Activated T-cell treated with anti-CD3 and anti-CD28 coated beads, Interleukin-2, amount 50 U/mL, for 24 hours (primary cell): Measurements from ENCODE around the gene INPP5J.
A peak's percentile ranks its signal among the peaks of the same experiment; 100 is the strongest.
"Not testable (repeated sequence)": the region's sequence is repeated elsewhere in the genome, so short reads cannot be mapped to it uniquely, and the experiment has no call there.

Source experiments
- DNase-seq: peaks from one replicate; pipeline ENCODE4 v3.0.0-alpha.2; 2020
- H3K27ac Mint-ChIP-seq: 2 replicates; pipeline ENCODE4 v1.8.0; 2020; ENCODE audit warnings: mild to moderate bottlenecking, mixed read lengths
- H3K27me3 Mint-ChIP-seq: 2 replicates; pipeline ENCODE4 v1.8.0; 2020; ENCODE audit warnings: mixed read lengths
- H3K36me3 Mint-ChIP-seq: 2 replicates; pipeline ENCODE4 v1.8.0; 2020; ENCODE audit warnings: low read depth, mixed read lengths
- H3K4me1 Mint-ChIP-seq: 2 replicates; pipeline ENCODE4 v1.8.0; 2020; ENCODE audit warnings: low read depth, mixed read lengths
- H3K4me3 Mint-ChIP-seq: 2 replicates; pipeline ENCODE4 v1.8.0; 2020; ENCODE audit warnings: mild to moderate bottlenecking, moderate library complexity, mixed read lengths
- H3K9me3 Mint-ChIP-seq: 2 replicates; pipeline ENCODE4 v1.8.0; 2020; ENCODE audit warnings: mixed read lengths

The INPP5J gene

DNA sequence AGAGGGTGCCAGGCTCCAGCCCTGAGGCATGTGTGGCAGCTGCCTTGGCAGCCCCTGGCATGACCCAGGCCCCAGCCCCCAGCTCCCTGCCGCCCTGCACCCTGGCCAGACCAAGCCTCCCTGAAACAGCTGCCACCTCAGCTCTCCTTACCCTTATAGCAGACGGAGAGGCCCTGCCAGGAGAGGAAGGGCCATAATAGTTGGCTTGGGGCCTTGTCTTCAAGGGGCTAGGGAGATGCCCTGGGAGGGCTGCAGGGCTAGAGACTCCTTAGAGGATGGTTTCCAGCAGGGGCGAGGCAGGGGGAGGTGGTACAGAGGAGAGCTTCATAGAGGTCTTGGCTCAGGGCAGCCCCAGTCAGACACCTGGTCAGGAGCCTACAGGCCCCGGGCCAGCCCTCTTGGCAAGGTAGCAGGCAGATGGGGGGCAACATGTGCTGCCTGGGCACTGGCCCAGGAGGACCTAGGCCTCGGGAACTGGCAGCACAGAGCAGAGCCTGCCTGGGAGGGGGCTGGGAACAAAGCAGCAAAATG, 28.7 kb upstream of the INPP5J start:
- Mint-ChIP-seq H3K9me3 (no peaks in the 10 kb centered on the region), H3K4me1 (no peaks in the 10 kb centered on the region), H3K4me3 (no peak overlapping the region), H3K27ac (no peak overlapping the region), H3K27me3 (no peaks in the 10 kb centered on the region), H3K36me3 (no peaks in the 10 kb centered on the region)
- no peak for DNase-seq

DNA sequence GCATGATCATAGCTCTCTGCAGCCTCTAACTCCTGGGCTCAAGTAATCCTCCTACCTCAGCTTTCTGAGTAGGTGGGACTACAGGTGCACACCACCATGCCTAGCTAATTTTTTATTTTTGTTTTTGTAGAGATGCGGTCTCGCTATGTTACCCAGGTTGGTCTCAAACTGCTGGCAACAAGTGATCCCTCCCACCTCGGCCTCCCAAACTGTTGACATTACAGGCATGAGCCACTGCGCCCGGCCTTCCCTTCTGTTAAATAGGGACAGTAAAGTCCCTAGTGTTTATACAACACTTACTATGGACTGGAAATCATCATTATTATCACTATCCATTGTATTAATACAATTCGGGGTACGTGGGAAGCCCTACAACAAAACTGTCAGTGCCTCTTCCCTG, 28.0 kb upstream of the INPP5J start:
- Mint-ChIP-seq H3K36me3 (no peaks in the 10 kb centered on the region), H3K27me3 (no peaks in the 10 kb centered on the region), H3K4me1 (no peaks in the 10 kb centered on the region), H3K9me3 (no peaks in the 10 kb centered on the region), H3K27ac (no peak overlapping the region), H3K4me3 (no peak overlapping the region)
- DNase-seq: no peak

DNA sequence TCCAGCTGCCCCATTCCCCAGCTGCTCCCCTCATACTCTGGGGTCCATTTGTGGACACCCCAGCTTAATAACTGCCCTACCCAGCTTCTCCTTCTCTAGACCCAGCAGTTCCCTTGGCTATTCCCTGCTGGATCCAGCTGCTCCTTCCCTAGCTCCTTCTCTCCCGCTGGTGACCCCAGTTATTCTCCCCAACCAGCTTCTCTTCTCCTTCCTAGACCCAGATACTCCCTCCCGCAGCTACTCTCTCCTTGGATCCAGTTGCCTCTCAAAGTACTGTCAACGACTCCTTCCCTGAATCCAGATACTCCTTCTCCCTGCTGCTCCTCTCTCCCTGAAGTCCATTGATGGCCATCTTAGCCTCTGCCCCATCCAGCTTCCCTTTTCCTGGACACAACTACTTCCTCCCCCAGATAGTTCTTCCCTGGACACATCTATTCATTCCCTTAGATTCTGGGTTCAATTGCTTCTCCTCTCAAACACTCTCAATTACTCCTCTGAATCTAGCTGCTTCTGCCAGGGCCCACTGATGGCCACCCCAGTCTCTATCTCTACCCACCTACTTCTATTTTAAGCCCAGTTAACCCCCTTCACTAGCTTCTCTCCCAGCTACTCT, 27.0 kb upstream of the INPP5J start:
- Mint-ChIP-seq H3K4me1 (no peaks in the 10 kb centered on the region), H3K4me3 (no peak overlapping the region), H3K27me3 (no peaks in the 10 kb centered on the region), H3K27ac (no peak overlapping the region), H3K36me3 (no peaks in the 10 kb centered on the region), H3K9me3 (no peaks in the 10 kb centered on the region)
- DNase-seq: no peak

DNA sequence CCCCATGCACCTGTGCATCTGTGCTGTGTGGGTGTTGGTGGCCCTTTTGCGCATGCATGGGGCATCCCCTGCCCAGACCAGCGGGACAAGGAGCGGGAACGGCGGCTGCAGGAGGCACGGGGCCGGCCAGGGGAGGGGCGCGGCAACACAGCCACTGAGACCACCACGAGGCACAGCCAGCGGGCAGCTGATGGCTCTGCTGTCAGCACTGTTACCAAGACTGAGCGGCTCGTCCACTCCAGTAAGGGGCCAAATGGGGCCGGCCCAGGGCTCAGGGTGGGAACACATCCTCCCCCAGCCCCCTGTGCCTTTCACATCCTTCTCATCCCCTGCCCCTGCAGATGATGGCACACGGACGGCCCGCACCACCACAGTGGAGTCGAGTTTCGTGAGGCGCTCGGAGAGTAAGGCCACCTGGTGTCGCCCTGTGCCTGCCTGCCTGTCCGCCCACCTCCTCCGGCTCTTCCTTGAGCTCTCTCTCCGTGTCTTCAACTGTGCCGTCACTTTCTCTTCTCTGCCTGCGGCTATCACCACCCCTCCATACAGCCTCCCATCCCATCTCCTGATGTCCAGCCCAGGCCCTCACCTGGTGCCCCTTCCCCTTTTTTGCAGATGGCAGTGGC, 26.0 kb upstream of the INPP5J start:
- Mint-ChIP-seq H3K27ac (no peak overlapping the region), H3K9me3 (no peaks in the 10 kb centered on the region)
- no peak for DNase-seq

DNA sequence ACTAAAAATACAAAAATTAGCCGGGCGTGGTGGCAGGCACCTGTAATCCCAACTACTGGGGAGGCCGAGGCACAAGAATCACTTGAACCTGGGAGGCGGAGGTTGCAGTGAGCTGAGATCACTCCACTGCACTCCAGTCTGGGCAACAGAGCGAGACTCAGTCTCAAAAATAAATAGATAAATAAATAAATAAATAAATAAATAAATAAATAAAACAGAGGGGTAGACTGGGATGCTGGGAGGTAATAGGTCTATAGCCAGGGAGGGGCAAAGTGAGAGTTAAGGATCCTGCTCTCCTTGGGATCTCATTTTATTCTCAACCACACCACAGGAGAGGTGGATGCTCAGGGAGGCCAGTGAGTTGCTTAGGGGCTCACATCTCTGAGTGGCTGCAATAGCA, 25.2 kb upstream of the INPP5J start:
- H3K9me3 Mint-ChIP-seq, DNase-seq, H3K4me1 Mint-ChIP-seq, H3K36me3 Mint-ChIP-seq, H3K27me3 Mint-ChIP-seq, H3K4me3 Mint-ChIP-seq, H3K27ac Mint-ChIP-seq: not testable (repeated sequence)

More for the DNA sequence above, 26.0 kb upstream of the INPP5J start:
- no peaks in the 10 kb centered on the region for H3K4me1 Mint-ChIP-seq
- no peaks in the 10 kb centered on the region for H3K27me3 Mint-ChIP-seq
- no peak overlapping the region for H3K4me3 Mint-ChIP-seq
- H3K36me3 Mint-ChIP-seq: no peaks in the 10 kb centered on the region

DNA sequence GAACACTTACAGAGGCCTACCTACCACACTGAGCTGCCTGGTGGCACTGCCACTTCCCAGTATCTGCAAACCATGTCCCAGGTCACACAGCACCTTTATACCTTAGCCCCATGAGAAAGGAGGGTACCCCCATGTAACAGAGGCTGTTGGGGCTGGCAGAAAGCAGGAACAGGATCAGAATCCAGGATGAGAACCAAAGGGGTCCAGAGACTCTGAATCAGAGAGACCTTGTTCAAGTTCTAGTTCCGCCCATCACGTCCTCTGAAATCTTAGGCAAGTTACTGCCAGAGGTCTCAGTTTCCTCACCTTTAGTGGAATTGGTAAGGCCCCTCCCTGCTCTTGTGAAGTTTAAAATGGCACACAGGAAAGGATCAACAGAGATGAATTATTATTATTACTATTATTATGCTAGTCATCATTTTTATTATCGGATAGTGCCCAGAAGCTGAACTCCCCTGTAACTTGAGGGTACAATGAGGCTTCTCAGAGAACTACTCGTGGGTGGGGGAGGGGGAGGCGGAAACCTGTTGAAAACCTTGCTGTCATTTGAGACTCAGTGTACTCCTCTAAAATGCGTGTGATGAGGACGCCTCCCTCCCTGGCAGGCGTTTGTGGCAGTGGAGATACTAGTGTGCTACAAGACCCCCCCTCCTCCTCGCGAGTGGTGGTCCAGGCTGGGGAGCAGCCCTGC, 24.7 kb upstream of the INPP5J start:
- Mint-ChIP-seq H3K9me3 (no peaks in the 10 kb centered on the region), H3K36me3 (no peaks in the 10 kb centered on the region), H3K27me3 (no peaks in the 10 kb centered on the region), H3K4me1 (no peaks in the 10 kb centered on the region), H3K27ac (no peak overlapping the region), H3K4me3 (no peak overlapping the region)
- no peak for DNase-seq

DNA sequence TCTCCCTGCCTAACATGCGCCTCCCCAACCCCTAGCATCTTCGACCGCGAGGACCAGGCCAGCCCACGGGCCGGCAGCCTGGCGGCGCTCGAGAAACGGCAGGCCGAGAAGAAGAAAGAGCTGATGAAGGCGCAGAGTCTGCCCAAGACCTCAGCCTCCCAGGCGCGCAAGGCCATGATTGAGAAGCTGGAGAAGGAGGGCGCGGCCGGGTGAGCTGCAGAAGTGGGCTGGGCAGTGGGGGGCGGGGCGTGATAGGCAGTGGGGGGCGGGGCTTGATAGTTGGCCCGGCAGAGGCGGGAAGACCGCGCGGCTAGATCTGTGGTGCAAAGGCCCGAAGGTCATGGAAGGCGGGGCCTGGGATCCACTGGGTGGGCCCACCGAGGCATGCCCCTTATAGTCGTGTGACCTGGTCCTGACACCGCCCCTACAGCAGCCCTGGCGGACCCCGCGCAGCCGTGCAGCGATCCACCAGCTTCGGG, 24.1 kb upstream of the INPP5J start:
- Mint-ChIP-seq H3K27ac (no peak overlapping the region), H3K4me1 (no peaks in the 10 kb centered on the region), H3K4me3 (no peak overlapping the region), H3K36me3 (no peaks in the 10 kb centered on the region), H3K27me3 (no peaks in the 10 kb centered on the region), H3K9me3 (no peaks in the 10 kb centered on the region)
- no peak for DNase-seq

DNA sequence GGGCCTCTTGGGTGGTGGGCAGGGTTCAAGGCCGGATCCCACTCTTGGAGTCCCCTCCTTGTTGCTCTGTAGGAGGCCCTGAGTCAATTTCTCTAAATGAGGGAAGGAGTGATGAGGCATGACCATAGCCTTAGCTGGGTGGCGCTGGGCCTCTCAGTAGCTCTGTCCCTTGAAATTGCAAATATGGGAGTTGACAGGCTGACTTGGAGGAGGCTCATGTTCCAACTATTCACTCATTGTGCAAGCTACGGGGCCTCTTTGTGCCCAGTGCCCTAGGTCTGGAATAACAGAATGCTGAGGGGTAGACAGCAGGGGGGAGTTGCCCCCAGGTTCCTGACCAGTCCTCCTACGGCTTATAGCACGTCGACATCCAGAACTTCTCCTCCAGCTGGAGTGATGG, 23.4 kb upstream of the INPP5J start:
- no peak for DNase-seq
- Mint-ChIP-seq H3K4me1 (no peaks in the 10 kb centered on the region), H3K4me3 (no peak overlapping the region), H3K27me3 (no peaks in the 10 kb centered on the region), H3K9me3 (no peaks in the 10 kb centered on the region), H3K36me3 (no peaks in the 10 kb centered on the region), H3K27ac (no peak overlapping the region)

DNA sequence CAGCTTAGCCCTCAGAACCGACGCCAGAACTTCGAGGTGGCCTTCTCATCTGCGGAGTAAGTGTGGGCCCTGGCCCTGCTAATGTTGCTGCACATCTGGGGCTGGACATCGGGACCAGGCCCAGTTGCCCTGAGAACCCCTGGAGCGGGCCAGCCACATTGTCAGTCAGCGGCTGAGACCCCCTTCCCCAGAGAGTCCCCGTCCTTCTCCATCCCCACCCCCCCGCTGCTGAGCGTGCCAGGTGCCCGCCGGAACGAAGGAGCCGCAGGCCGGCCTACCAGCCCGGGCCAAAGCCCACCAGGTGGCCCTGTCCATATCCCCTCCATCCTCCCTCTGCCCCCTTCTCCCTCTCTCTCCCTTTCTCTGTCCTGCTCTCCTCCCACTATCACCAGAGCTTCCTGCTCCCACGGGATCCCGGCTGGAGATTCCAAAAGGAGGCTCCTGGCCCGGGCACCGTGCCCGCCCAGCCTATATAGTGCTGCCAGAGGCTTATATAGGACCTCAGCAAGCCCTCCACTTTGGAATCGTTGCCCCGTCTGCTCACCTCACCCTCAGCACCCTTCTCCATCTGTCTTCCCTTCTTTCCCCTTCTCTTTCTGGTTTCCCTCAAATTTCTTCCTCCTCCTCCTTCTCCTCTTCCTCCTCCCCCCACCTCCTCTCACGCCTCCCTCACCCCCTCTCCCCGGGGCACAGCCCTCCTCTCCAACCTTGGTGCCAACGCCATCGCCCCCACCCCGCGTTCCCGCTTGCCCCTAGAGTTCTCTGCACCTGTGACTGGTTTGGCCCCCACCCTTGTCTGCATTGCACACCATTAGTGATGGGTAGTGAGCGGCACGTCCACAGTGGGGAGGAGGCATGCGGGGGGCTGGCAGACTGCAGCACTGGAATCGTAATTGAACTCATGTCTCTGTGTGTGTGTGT, 22.7 kb upstream of the INPP5J start:
- no peak for DNase-seq
- no peak overlapping the region for H3K27ac Mint-ChIP-seq
- H3K36me3 Mint-ChIP-seq: no peaks in the 10 kb centered on the region
- H3K9me3 Mint-ChIP-seq: no peaks in the 10 kb centered on the region
- no peak overlapping the region for H3K4me3 Mint-ChIP-seq
- H3K27me3 Mint-ChIP-seq: no peaks in the 10 kb centered on the region
- no peaks in the 10 kb centered on the region for H3K4me1 Mint-ChIP-seq

DNA sequence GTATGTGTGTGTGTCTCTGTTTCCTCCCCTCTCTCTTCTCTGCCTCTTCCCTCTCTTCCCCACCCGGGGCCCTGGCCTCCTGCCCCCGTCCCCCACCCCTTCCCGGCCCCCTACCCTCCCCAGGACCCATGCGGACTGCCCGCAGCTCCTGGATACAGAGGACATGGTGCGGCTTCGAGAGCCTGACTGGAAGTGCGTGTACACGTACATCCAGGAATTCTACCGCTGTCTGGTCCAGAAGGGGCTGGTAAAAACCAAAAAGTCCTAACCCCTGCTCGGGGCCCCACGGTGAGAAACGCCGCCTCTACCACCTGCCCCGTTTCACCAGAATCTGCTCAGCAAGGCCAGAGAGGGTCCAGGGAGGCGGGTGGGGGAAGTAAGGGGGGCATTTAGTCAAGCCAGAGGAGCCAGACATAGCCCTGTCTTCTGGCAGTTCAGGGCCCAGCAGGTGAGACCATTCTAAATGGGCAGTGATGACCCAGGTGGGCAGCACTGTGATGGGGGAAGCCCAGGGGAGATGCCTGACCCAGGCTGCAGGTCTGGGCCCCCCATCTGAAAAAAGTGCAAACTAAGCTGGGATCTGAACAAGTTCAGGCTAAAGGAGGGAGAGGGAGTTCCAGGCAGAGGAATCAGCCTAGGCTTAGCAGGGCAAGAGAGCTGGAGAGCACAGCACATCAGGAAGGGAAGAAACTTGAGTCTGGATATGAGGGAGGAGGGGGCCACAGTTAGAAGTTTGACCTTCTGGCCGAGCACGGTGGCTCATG, 21.8 kb upstream of the INPP5J start:
- Mint-ChIP-seq H3K36me3 (no peaks in the 10 kb centered on the region), H3K27me3 (no peaks in the 10 kb centered on the region), H3K9me3 (no peaks in the 10 kb centered on the region), H3K4me1 (peaks cover 4% of the 10 kb centered on the region), H3K27ac (peak overlapping the region; percentile 26), H3K4me3 (no peak overlapping the region)
- DNase-seq: no peak

DNA sequence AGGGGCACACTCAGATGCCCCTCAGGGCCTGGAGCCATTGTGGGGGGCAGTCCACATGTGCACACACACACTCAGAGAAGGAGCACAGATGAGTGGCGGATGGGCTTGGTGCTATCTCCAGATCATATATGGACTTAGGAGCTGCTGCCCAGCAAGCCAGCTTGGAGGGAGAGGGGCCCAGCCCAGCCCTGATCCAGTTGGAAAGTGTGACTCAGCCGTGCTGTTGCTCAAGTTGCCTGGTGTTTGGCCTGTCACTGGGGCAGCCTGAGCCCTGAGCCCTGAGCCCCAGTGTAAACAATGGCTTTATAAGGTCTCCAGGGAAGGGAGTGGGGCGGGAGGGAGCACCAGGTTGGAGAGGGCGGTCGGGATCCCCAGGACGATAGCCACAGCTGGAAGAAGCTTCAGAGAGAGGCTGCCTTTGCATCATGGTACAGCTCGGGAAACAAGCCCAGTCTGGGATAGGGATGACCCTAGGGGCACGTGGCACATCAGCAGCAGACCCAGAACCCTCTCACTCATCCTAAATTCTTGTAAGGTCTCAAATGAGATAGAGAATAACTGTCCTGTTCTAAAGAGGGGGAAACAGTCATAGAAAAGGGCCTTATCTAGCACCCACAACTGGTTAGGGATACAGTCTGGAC, 20.2 kb upstream of the INPP5J start:
- Mint-ChIP-seq H3K4me1 (peaks cover 19% of the 10 kb centered on the region), H3K9me3 (no peaks in the 10 kb centered on the region), H3K36me3 (peaks cover under 1% of the 10 kb centered on the region), H3K4me3 (no peak overlapping the region), H3K27me3 (no peaks in the 10 kb centered on the region), H3K27ac (no peak overlapping the region)
- DNase-seq: no peak

DNA sequence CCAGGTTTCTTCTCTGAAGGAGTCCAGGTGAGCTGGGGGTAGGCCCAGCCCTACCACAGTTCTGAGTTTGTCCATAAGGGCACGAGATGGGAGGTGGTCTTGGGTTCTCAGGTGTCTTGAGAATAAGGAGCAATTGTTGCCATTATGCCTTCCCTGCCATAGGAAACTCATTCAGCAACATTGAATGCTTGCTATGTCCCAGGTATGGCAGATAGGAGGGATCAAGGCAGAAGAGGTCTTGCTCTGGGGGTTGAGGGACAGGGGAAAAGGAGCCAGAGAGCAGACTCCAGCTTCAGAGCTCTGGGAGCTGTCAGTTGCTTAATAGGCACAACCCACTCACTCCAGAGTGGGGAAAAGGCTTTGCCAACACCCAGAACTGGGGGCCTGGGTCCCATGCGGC, 19.7 kb upstream of the INPP5J start:
- Mint-ChIP-seq H3K27ac (no peak overlapping the region), H3K4me1 (peaks cover 24% of the 10 kb centered on the region), H3K4me3 (no peak overlapping the region), H3K9me3 (no peaks in the 10 kb centered on the region), H3K27me3 (no peaks in the 10 kb centered on the region), H3K36me3 (peaks cover 2% of the 10 kb centered on the region)
- no peak for DNase-seq

DNA sequence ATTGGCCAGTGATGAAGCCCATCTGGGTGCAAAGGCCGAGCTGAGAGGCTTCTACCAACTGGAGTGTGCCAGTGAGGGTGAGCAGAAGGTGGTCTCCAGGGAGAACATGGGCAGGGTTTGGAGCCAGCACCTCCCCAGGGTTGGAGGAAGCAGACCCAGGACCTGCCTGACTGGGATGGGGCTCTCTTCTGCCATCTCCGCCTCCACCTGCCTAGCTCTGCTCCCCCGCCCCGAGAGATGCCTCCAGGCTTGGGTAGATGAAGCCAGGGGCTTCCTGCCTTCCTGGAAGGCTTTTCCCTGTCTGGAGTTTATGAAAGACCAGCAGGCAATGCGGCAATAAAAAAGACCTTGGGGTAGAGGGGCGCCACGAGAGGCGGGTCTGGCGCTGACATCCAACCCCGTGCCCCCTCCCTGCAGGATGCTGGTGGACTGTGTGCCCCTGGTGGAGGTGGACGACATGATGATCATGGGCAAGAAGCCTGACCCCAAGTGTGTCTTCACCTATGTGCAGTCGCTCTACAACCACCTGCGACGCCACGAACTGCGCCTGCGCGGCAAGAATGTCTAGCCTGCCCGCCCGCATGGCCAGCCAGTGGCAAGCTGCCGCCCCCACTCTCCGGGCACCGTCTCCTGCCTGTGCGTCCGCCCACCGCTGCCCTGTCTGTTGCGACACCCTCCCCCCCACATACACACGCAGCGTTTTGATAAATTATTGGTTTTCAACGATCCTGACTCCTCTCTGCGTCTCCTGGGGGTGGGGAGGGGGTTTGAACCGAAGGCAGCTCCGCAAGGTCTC, 18.7 kb upstream of the INPP5J start:
- Mint-ChIP-seq H3K4me3 (no peak overlapping the region), H3K36me3 (peaks cover 2% of the 10 kb centered on the region), H3K4me1 (peaks cover 24% of the 10 kb centered on the region), H3K27ac (no peak overlapping the region), H3K9me3 (no peaks in the 10 kb centered on the region), H3K27me3 (no peaks in the 10 kb centered on the region)
- DNase-seq: no peak
